DND-41 (cell line): ENCODE data around the gene SERBP1.

Experiments used
- EZH2 ChIP-seq: IDR thresholded peaks from 3 replicates; pipeline ENCODE4 v1.6.1; 2012; ENCODE audit warnings: borderline replicate concordance, low read depth, mild to moderate bottlenecking, moderate library complexity, low read length, inconsistent platforms; ENCODE audit not compliant: severe bottlenecking
- TF ChIP-seq, protein P1 (sequence below): IDR thresholded peaks from 2 replicates; pipeline ENCODE4 v1.5.1; 2012; ENCODE audit warnings: borderline replicate concordance, low read length, moderate library complexity, mild to moderate bottlenecking; ENCODE audit not compliant: poor library complexity, severe bottlenecking; ENCODE audit errors: extremely low read depth

DNA sequence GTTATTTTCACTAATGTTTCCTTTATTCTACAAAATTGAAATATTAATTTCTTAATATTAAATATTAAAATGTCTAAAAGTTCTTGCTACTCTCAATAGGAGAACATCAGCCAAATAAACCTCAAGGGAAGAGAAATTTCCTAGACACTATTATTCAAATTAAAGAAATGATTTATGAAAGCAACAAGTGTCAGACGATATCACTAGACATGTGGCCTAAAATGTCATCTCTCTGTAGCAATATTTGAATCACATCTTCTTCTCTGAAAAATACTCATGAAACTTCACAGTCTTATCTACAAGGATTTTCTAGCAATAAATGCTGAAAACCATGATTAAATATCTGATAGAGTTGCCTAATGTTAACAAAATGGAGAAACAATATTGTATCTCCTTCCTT, 2.5 kb upstream of the SERBP1 start:
- no peak for TF ChIP-seq EZH2
- TF ChIP-seq, protein P1, sequence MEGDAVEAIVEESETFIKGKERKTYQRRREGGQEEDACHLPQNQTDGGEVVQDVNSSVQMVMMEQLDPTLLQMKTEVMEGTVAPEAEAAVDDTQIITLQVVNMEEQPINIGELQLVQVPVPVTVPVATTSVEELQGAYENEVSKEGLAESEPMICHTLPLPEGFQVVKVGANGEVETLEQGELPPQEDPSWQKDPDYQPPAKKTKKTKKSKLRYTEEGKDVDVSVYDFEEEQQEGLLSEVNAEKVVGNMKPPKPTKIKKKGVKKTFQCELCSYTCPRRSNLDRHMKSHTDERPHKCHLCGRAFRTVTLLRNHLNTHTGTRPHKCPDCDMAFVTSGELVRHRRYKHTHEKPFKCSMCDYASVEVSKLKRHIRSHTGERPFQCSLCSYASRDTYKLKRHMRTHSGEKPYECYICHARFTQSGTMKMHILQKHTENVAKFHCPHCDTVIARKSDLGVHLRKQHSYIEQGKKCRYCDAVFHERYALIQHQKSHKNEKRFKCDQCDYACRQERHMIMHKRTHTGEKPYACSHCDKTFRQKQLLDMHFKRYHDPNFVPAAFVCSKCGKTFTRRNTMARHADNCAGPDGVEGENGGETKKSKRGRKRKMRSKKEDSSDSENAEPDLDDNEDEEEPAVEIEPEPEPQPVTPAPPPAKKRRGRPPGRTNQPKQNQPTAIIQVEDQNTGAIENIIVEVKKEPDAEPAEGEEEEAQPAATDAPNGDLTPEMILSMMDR, result no peak
